NCI-H1436 (cell line): ENCODE measurements around the gene CLIP2.
"Not testable (repeated sequence)": the region's sequence is repeated elsewhere in the genome, so short reads cannot be mapped to it uniquely, and the experiment has no call there.

Experiments
- DNase-seq: peaks from one replicate; lab custom pipeline; 2025; lab: John Stamatoyannopoulos, UW

The CLIP2 gene

DNA sequence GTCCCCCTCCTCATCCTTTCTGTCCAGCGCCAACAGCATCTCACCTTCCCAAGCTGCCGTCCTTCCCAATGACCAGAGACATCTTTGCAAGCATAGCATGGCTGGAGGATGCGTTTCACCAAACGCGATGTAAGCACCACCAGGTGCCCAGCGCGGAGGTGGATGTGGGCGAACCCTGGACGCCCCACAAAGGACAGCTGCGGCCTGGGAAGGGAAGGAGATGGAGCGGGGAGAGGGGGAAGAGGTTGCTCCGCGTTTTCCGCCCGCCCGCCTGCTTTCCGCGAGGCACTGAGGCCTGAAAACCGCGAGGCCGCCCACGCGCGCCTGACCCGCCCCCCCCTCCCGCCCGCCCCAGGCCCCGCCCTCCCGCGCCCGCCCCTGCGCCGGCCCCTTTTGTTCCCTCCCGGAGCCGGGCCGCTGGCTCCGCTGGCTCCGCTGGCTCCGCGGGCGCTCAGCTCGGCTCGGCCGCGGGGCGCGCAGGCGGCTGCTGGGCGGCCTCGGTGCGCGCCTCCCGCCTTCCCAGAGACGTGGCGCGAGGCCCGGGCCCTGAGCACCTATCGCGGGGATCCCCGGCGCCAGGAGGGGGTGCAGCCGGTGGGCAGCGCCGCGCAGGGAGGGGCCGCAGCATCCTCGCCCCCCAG is at the start of gene CLIP2:
Gene CLIP2, plus strand, starts transcription at position 390 of the 641 bp plus-strand sequence. CDS start 28,140 bp downstream, outside the sequence.
- peak; percentile 67 for DNase-seq

DNA sequence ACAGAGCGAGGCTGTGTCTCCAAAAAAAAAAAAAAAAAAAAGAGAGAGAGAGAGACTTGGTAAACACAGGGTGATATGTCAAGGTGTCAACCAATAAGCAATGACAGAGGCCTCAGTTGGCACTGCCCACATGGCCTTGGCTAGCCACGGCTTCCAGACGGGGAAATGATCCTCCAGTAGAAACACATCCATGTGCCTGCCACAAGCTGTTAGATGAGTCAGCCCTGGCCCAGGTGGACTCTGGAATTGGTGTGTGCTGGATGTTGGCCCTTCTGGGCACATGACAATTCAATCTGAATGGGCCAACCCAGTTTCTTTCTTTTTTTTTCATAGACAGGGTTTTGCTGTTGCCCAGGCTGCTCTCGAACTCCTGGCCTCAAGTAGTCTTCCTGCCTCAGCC is 48.7 kb upstream of the CLIP2 start:
- no peak for DNase-seq

DNA sequence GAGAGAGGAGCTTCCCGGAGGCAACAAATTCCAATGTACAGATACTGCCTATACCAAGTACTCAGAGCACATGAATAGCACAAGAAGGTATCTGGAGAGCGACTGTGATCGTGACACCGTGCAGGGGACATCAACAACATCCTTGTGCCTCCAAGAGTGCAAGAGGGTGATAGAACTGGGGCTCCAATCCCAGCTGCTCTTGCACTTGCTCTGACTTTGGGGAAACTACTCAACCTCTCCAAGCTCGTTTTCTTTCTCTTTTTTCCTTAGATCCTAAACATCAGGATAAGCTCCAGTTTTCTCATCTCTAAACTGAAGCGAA is 47.1 kb upstream of the CLIP2 start:
- no peak for DNase-seq

DNA sequence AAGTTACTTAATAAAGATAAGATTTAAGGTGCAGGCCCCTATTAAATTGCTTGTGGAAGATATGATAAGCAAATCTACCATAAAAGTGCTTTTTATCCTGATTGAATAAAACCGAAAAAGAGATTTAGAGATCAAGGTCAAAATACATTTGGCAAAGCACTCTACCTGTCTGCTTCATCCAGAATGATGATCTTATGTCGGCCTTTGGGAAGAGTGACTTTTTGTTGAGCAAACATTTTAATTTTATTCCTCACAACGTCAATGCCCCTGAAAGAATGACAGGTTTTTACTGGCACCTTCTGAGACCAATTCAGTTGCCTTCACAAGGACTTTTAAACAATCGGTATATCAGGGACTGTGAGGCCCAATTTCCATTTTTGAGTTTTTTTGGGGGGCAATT is 42.7 kb upstream of the CLIP2 start:
- no peak for DNase-seq

DNA sequence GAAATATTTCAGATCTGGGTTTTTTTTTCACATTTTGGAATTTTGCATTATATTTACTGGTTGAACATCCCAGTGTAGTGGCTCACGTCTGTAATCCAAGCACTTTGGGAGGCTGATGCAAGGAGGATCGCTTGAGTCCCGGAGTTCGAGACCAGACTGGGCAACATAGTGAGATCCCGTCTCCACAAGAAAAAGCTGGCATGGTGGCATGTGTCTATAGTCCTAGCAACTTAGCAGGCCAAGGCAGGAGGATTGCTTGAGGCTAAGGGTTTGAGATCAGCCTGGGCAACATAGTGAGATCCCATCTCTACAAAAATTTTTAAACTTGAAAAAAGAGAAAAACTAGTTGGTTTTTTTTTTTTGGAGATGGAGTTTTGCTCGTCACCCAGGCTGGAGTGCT is 41.1 kb upstream of the CLIP2 start:
- DNase-seq = no peak

DNA sequence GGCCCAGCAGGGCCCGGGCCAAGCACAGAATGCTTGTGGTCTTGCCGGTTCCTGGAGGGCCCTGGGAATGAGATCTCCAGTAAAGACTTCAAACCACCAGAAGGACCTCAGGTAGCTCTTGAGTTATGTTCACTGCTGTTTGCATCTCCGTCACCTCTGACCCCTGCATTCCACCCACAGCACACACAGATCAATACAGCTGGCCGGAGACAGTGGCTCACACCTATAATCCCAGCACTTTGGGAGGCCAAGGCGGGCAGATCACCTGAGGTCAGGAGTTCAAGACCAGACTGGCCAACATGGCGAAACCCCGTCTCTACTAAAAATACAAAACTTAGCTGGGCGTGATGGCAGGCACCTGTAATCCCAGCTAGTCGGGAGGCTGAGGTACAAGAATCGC is 40.1 kb upstream of the CLIP2 start:
- DNase-seq = not testable (repeated sequence)

DNA sequence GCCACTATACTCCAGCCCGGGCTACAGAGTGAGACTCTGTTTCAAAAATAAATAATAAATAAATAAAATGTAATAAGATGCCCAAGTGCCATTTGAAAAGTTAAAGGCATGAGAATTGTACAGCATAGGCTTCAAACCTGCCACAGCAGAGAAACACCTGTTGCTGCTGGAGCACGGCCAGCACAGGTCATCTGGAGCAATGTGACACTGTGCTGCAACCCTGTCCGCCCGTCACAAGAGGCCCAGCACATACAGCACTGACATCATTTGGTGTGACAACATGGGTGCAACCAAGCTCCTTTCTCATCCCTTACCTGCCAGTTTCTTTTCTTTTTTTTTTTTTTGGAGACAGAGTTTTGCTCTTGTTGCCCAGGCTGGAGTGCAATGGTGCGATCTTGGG is 36.3 kb upstream of the CLIP2 start:
- DNase-seq = no peak

DNA sequence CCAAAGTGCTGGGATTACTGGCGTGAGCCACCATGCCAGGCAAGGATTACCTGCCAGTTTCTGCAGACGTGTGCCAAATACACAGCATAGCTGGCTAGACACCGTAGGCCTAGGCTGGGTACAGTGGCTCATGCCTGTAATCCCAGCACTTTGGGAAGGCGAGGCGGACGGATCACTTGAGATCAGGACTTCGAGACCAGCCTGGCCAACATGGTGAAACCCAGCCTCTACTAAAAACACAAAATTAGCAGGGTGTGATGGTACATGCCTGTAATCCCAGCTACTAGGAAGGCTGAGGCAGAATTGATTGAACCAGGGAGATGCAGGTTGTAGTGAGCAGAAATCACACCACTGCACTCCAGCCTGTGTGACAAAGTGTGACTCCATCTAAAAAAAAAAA is 35.9 kb upstream of the CLIP2 start:
- no peak for DNase-seq

DNA sequence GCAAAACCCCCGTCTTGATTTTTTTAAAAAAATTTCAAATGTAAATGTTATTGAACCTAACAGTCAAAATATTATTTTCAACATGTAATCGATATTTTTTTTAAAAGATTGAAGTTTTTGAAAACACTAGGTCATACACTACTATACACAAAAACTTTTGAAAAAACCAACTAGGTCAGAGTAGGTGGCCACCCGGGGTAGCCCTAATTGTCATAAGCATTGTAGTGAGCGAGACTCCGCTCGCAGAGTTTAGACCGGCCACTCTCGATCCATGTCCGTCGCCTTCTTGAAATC is 35.4 kb upstream of the CLIP2 start:
- no peak for DNase-seq

DNA sequence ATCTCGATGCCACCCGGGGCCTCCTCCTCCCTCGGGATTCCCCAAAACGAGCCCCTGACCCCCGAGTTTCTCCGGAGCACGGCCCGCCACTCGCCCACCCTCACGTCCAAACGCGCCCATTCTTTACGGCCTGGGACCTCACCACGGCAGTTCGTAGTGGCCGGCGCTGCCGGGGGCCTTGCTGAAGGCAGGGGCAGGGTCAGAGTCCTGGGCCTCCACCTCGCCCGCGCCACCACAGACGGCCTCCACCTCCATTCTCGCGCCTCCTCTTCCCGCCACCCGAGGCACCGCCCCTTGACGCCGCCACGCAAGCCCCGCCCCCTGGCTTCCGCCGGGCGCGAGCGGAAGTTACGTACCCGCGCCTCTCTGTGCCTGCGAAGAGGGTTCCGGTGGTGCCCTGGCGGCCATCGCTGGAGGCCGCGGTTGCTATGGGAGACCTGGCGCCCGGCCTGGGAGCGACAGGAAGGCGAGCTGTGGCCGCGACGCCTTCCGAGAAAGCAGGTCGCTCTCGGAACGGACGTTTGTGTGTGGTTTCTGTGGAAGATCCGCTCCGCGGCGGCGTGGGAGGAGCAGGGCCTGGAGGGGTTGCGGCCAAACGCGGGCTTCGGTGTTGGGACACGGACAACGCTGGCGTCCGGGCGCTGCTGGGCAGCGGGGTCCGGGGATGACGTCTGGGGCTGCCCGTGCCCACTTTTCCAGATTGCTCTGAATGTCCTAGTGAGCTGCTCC is 34.9 kb upstream of the CLIP2 start, which contains the start of gene RFC2:
Gene RFC2, minus strand, starts transcription at position 271 of the 729 bp plus-strand sequence. Its CDS starts 16 bp downstream, at position 255.
- peak; percentile 95 for DNase-seq

DNA sequence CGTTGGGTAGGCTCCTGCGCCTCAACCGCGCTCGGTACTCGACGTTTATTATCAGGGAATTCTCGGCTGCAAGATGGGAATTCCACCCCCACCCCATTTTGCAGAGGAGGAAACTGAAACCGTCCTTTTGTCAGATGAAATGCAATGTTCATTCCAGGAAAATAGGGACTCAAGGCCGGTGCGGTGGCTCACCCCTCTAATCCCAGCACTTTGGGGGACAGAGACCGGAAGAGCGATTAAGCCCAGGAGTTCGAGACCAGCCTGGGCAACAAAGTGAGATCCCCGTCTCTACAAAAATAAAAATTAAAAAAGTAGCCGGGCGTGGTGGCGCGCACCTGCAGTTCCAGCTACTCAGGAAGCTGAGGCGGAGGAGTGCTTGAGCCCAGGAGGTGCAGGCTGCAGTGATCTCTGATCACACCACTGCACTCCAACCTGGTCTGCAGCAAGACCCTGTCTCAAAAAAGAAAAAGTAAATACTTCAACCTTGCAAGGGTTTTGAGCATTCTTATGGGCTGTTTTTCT is 34.3 kb upstream of the CLIP2 start:
- DNase-seq = no peak

DNA sequence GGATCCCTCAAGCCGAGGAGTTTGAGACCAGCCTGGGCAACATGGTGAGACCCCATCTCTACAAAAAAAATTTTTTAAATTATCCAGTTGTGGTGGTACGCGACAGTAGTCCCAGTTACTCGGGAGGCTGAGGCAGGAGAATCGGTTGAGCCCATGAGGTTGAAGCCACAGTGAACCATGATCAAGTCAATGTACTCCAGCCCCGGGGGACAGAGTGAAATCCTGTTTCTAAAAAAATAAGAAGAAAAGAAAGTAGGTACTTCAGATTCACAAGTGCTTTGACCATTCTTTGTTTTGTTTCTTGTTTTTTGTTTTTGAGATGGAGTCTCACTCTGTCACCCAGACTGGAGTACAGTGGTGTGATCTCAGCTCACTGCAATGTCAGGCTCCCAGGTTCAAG is 33.7 kb upstream of the CLIP2 start:
- not testable (repeated sequence) for DNase-seq

DNA sequence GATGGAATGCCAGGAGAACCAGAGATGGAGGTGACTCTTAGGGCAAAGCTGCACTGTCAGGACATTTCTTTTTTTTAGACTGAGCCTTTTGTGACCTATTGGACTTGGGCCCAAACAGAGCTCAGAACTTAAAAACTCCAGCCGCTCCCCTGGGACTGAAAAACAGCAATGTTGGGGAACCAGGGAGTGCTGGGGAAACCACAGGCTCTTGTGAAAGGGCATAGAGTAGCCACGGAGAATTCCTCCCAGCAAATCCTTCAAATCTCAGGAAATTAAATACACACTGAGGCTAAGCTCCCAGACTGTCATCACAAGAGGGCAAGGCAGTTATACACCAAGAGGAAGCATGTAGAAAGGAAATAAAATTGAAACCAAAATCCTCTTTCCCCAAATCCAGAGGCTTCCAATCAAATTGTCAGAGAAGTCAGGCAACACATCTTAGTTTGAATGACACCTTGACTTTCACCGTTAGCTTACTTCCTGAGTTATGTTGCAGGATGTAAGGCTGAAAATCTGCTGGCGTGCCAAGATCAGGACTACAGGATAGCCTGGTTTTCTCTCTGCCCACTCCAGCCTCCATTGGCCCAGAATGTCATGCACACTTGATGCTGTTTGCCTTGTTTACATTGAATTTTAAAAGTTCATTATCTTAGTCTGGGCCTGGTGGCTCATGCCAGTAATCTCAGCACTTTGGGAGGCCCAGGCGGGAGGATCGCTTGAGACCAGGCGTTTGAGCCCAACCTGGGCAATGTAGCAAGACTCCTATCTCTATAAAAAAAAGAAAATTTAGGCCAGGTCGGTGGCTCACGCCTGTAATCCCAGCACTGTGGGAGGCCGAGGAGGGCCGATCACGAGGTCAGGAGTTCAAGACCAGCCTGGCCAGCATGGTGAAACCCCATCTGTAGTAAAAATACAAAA is 32.5 kb upstream of the CLIP2 start:
- no peak for DNase-seq

DNA sequence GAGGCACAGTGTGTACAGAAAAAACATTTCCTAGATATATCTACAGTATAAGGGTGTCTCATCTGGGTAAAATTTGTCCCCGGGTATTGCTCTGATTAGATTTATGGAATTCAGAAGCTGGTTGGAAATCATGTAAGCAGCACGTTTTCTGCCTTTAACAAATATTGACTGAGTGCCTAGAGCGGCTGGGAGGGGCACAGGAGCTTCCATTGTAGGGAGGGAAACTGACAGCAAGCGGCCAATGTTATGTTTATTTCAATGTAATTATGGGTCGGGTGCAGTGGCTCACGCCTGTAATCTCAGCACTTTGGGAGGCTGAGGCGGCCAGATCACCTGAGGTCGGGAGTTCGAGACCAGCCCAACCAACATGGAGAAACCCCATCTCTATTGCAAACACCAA is 30.6 kb upstream of the CLIP2 start:
- no peak for DNase-seq

DNA sequence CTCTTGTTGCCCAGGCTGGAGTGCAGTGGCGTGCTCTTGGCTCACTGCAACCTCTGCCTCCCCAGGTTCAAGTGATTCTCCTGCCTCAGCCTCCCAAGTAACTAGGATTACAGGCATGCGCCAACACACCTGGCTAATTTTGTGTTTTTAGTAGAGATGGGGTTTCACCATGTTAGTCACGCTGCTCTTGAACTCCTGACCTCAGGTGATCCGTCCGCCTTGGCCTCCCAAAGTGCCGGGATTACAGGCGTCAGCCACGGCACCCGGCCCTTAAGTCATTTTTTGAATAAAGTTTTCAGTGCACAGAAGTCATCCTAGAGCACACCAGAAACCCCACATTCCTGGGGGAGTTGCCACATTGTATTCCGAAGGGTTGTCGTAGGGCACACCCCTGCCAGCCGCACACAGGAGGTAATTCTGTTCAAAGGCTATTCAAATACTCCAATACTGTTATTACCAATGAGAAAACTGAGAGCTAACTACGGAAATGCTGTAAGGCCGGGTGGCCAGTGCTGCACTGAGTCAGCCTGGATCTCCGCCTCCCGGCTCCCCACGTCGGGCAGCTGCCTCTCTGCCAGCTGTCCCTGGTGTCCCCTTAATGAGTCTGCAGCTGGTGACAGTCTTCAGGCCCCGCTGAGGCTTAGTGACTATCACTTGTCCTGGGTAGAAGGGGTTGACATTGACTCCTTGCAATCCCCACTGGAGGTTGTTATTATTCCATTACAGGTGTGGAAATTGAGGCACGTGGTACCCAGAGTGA is 26.4 kb upstream of the CLIP2 start:
- DNase-seq = peak; percentile 38

DNA sequence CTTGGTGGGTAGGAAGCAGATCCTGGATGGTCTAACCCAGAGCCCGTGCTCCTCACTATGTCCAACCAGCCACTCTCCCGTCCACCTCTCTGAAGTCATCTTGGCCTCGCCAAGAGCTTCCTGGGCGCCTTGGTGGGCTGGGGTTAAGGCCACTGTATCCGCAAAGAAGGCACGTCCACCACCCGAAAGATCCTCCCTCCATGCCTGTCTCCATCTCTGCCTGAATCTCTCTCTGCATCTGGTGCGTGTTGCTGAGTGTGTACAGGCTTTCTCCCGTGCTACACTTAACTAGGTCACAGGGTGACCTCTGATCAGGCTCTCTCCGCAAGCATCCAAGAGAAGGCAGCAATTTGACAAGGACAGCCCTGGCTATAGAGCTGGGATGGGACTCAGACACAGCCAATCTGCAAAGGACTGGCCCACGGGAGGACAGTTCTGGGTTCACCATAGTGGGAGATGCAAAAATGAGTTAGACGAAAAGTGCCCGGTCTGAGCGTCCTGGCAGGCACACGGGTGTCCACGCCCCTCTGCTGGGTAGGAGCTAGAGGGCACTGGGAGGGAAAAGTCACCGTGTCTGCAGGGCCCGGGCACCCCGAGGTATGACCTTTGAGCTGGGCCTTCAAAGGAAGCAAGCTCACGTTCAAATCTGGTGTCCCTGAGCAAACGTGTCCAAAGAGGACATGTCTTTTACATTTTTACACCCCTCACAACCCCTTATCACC is 25.6 kb upstream of the CLIP2 start:
- DNase-seq = no peak

DNA sequence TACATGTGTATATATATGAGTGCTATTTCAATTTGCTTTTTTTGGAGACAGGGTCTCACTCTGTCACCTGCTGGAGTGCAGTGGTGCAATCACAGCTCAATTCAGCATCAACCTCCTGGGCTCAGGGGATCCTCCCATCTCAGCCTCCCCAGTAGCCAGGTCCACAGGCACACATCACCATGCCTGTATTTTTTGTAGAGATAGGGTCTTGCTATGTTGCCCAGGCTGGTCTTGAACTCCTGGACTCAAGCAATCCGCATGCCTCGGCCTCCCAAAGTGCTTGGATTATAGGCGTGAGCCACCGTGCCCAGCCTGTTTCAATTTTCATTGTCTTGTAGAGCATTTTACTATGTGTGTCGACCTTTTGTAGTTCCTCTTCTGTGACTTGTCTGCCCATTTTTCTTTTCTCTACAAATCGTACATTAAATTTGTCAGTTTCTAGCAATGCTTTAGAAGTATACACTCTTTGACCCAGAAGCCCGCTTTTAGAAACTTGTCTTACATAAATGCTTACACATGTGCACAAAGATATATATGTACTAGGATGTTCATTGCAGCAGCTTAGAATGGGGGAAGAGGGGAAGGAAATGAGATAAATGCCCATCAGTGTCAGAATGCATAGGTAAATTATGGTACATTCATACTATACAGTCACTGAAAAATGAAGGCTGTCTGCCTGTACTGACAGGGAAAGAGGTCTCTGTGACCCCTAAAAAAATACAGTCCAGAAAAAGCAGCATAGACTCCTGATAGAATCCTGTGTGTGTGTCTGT is 22.8 kb upstream of the CLIP2 start:
- DNase-seq = no peak

DNA sequence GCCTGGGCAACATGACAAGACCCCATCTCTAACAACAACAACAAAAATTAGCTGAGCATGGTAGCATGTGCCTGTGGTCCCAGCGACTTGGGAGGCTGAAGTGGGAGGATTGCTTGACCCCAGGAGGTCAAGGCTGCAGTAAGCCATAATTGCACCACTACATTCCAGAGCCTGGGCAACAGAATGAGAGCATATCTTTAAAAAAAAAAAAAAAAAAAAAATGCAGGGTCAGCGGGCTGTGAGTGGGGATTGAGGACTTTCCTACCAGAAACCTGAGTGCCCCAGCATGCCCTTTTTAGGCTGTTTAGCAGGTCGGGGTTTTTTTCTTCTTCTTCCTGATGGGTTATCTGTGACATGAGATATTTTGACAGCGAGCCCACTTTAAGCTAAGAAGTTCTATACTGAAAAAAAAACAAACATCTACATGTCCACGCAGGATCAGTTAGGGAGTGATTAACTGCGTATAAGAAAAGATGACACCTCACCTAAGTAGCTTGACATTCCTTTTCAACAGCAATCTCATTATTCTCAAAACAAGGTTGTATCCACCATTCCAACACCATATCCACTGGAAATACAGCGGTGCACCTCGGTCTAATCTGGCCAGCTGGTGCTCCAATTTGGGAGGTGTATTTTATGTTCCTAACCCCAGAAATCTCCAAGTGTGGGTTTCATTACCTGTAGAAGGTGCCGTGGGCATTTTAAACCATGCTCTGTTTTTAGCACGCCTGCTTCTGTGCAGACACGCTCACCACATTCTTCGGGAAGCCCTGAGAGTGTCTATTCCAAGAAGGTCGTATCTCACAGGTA is 21.2 kb upstream of the CLIP2 start:
- no peak for DNase-seq

DNA sequence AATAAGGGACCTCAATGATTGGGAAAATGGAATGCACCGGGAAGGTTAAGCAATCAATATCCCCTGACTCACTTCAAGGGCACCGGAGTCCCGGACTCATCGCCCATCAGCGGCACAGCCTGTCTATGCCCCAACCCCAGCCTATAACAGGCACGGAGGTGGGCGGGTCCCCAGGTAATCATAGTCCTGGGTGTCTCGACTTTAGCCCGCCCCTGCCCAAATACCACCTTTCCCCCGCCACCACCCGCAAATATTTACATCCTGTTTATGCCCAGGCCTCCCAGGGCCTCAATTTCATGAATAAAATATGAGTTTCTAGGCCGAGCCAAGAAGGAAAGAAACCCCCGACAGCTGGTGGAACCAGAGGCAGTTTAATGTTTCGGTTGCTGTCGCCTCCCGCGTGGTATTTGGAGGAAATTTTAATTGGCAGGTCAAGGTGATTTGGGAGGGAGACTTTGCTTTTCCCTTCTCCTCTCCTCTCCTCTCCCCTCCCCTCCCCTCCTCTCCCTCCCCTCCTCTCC is 19.4 kb upstream of the CLIP2 start:
- peak; percentile 57 for DNase-seq
